Fibroblast of mammary gland (primary cell): ENCODE measurements around the gene FRMPD4.
A peak's percentile ranks its signal among the peaks of the same experiment; 100 is the strongest.

Experiments used
- DNase-seq: peaks from one replicate; pipeline ENCODE4 v3.0.0-alpha.2; 2010; ENCODE audit warnings: low read depth
- H3K4me3 ChIP-seq: 2 replicates; pipeline ENCODE4 v1.5.1; 2011; ENCODE audit warnings: low read depth, mild to moderate bottlenecking, low read length, moderate library complexity; ENCODE audit not compliant: control insufficient read depth
- CTCF ChIP-seq: conservative IDR thresholded peaks from 2 replicates; pipeline ENCODE4 v1.5.1; 2011; ENCODE audit warnings: low read depth, low read length, inconsistent platforms; ENCODE audit not compliant: control insufficient read depth, insufficient read depth

FRMPD4 gene

DNA sequence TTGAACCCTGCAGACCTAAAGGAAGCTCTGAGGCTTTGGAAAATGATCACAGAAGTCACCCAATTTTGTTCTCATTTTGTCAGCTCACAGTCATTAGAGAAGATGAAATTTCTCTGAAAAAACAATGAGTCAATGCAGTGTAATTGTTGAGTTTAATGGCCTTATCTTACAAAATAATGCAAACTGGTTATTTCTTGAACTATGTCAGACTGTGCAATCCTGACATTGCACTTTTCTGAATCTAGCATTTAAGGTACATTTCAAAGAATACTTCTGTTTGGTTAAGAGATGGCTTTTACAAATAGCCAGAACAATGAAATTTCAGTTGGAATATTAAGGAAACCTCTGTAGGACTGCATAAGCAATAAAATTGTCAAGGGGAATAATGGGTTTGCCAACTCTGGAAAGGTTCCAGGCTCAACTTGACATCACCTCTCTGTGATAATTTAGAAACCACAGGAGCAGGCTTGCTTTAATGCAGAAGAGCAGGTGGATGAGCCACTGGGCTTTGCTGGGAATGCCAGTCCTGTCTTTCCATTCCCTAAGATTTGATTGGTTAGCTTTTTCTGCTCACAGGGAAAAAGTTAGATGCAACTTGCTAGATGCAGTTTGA lies 222.8 kb downstream of the FRMPD4 start:
- peak; percentile 57 for DNase-seq
- TF ChIP-seq CTCF: no peak
- H3K4me3 ChIP-seq: no peak overlapping the region

DNA sequence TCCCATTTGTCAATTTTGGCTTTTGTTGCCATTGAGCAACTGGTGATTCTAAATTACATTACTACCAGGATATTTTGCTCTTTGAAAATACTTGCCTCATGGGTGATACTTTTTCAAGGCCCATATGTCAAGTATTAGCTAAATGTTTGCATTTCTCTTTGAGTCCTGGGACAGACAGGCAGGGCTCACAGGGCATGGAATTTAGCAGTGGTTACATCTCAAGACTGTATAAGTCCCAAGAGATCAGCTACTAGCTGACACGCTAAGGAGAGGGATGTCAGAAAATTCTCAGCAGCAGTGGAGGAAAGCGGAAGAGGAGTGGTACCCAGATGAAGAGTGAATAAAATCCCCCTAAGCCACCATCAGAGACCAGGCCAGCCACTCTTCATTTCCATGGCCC lies 224.9 kb downstream of the FRMPD4 start:
- H3K4me3 ChIP-seq: no peak overlapping the region
- no peak for TF ChIP-seq CTCF
- DNase-seq: no peak

GRCh38 chrX:12366440-12366839 lies 228.2 kb downstream of the FRMPD4 start:
- no peak for TF ChIP-seq CTCF
- DNase-seq: no peak
- H3K4me3 ChIP-seq: no peak overlapping the region

DNA sequence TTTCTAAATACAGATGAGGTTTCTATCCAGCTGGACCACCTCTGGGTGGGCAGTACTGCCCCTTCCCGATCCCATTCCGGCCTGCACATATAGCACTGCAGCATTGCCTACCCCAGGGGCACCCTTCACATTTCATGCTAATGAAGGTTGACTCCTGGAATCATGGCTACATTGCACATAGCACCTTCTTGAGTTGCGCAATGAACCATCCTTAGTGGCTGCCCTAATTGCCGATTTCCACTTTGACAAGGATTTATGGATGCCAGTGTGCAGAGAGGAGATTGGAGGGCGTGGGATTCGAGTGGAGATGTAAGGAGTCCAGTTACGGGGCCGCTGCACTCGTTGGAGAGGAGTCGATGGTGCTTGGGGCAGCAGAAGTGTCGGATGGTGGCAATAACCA lies 229.0 kb downstream of the FRMPD4 start:
- no peak for TF ChIP-seq CTCF
- H3K4me3 ChIP-seq: no peak overlapping the region
- DNase-seq: no peak

- no peak overlapping the region for H3K4me3 ChIP-seq
- DNase-seq: peak; percentile 70
- no peak for TF ChIP-seq CTCF
These were observed 232.3 kb downstream of the FRMPD4 start for GRCh38 chrX:12370497-12370986.

DNA sequence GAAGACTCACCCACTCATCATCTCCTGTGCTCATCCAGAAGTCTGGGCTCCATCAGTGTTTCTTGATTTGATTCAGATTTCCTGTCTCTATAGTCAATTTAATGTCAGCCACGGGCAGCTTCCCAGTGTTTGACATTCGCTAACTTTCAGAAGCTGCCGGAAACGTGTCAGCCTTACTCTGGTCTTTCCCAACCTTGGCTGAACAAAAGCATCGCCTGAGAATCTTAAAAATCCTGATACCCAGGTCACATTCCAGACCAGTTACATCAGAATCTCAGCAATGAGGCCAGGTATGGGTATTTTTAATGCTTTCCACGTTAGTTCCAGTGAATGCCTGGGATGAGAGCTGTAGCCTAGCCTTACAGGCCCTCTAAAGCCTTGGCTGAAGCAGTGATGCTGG lies 233.8 kb downstream of the FRMPD4 start:
- no peak for TF ChIP-seq CTCF
- DNase-seq: peak; percentile 47
- H3K4me3 ChIP-seq: no peak overlapping the region

DNA sequence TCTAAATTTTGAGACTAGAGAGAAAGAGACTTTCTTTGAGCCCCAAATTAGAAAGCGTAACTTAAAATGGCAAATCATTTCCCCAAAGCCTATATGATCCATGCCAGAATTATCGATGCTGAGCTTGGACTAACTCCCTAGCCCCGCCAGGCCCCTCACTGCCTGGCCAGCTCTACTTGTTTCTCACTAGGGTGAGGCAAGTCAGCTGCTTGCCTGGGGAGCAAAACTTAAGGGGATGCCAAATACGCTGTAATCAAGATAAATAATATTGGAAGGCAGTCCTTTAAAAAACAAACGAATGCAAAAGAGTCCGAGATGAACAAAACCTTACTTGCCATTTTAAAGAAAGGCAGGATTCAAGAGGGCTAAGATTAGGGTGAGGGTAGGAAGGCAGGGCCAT lies 236.0 kb downstream of the FRMPD4 start:
- no peak for DNase-seq
- TF ChIP-seq CTCF: no peak
- H3K4me3 ChIP-seq: no peak overlapping the region
